ENCODE measurements around the gene PHACTR2.

DNA sequence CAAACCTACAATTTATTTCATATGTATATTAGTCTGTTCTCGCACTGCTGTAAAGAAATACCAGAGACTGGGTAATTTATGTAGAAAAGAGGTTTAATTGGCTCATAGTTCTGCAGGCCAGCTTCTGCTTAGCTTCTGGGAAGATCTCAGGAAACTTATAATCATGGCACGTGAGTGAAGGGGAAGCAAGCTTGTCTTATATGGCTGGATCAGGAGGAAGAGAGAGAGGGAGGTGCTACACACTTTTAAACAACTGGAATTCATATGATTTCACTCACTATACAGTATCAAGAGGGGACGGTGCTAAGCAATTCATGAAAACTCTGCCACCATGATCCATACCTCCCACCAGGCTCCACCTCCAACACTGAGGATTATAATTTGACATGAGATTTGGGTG is 29.9 kb downstream of the PHACTR2 start:
- TF ChIP-seq POLR2A (IDR thresholded peaks at IDR 0.05; ENCODE audit: low read depth) (no peak), CTCF (IDR thresholded peaks at IDR 0.05) (no peak), EP300 (IDR thresholded peaks at IDR 0.05) (no peak)

Measured in esophagus muscularis mucosa (tissue), 4 donors.